ENCODE measurements around the gene NEK9. TPM values are rescaled to one million over a fixed set of nuclear protein-coding genes. Genes with fewer than 3 reads are reported as not detected.
A peak's percentile ranks its signal among the peaks of the same experiment; 100 is the strongest.

Gene NEK9
- total RNA-seq, 2 donors from 2014 or later, result 61.7 to 63.6 TPM

- H3K9me3 ChIP-seq (ENCODE audit: control insufficient read depth, low read length, poor library complexity, severe bottlenecking), result no peaks in the 10 kb centered on the region
- DNase-seq (no peak), ATAC-seq (no peak)
- no peaks in the 10 kb centered on the region for H3K27me3 Mint-ChIP-seq
- H3K27ac Mint-ChIP-seq, result no peak overlapping the region
- no peaks in the 10 kb centered on the region for H3K36me3 Mint-ChIP-seq (ENCODE audit: low read depth)
- H3K4me1 Mint-ChIP-seq, result peaks cover 42% of the 10 kb centered on the region
- no peak overlapping the region for H3K4me3 Mint-ChIP-seq
Observed at GRCh38 chr14:75047506-75047905, 79.3 kb downstream of the NEK9 start.

GRCh38 chr14:75046899-75047298 lies 79.9 kb downstream of the NEK9 start:
- ATAC-seq, result no peak
- Mint-ChIP-seq H3K27me3 (no peaks in the 10 kb centered on the region), H3K36me3 (ENCODE audit: low read depth) (no peaks in the 10 kb centered on the region), H3K4me1 (peaks cover 42% of the 10 kb centered on the region), H3K27ac (no peak overlapping the region), H3K4me3 (no peak overlapping the region)
- DNase-seq, result no peak
- H3K9me3 ChIP-seq (ENCODE audit: control insufficient read depth, low read length, poor library complexity, severe bottlenecking), result no peaks in the 10 kb centered on the region

GRCh38 chr14:75046275-75046674 lies 80.6 kb downstream of the NEK9 start:
- H3K9me3 ChIP-seq (ENCODE audit: control insufficient read depth, low read length, poor library complexity, severe bottlenecking), result no peaks in the 10 kb centered on the region
- ATAC-seq, result no peak
- Mint-ChIP-seq H3K27ac (no peak overlapping the region), H3K4me3 (no peak overlapping the region), H3K36me3 (ENCODE audit: low read depth) (no peaks in the 10 kb centered on the region), H3K4me1 (peaks cover 38% of the 10 kb centered on the region), H3K27me3 (no peaks in the 10 kb centered on the region)
- DNase-seq, result no peak

- Mint-ChIP-seq H3K27ac (no peak overlapping the region), H3K36me3 (ENCODE audit: low read depth) (no peaks in the 10 kb centered on the region), H3K4me1 (peaks cover 25% of the 10 kb centered on the region), H3K27me3 (no peaks in the 10 kb centered on the region), H3K4me3 (no peak overlapping the region)
- ATAC-seq (no peak), DNase-seq (no peak)
- H3K9me3 ChIP-seq (ENCODE audit: control insufficient read depth, low read length, poor library complexity, severe bottlenecking), result no peaks in the 10 kb centered on the region
Observed at GRCh38 chr14:75044752-75045151, 82.1 kb downstream of the NEK9 start.

- H3K4me1 Mint-ChIP-seq, result peaks cover 25% of the 10 kb centered on the region
- H3K27ac Mint-ChIP-seq, result no peak overlapping the region
- no peak for ATAC-seq
- no peak overlapping the region for H3K4me3 Mint-ChIP-seq
- H3K27me3 Mint-ChIP-seq, result no peaks in the 10 kb centered on the region
- DNase-seq, result no peak
- no peaks in the 10 kb centered on the region for H3K36me3 Mint-ChIP-seq (ENCODE audit: low read depth)
- no peaks in the 10 kb centered on the region for H3K9me3 ChIP-seq (ENCODE audit: control insufficient read depth, low read length, poor library complexity, severe bottlenecking)
Observed at GRCh38 chr14:75044322-75044721, 82.5 kb downstream of the NEK9 start.

GRCh38 chr14:75042035-75042434 lies 84.8 kb downstream of the NEK9 start:
- no peak overlapping the region for H3K27ac Mint-ChIP-seq
- peaks cover 19% of the 10 kb centered on the region for H3K4me1 Mint-ChIP-seq
- peak; percentile 27 for ATAC-seq
- H3K36me3 Mint-ChIP-seq (ENCODE audit: low read depth), result peaks cover under 1% of the 10 kb centered on the region
- H3K9me3 ChIP-seq (ENCODE audit: control insufficient read depth, low read length, poor library complexity, severe bottlenecking), result no peaks in the 10 kb centered on the region
- no peak for DNase-seq
- H3K27me3 Mint-ChIP-seq, result no peaks in the 10 kb centered on the region
- no peak overlapping the region for H3K4me3 Mint-ChIP-seq

- no peaks in the 10 kb centered on the region for H3K9me3 ChIP-seq (ENCODE audit: control insufficient read depth, low read length, poor library complexity, severe bottlenecking)
- Mint-ChIP-seq H3K36me3 (ENCODE audit: low read depth) (peaks cover 4% of the 10 kb centered on the region), H3K27me3 (no peaks in the 10 kb centered on the region), H3K4me1 (peaks cover 20% of the 10 kb centered on the region), H3K4me3 (no peak overlapping the region), H3K27ac (no peak overlapping the region)
- DNase-seq, result no peak
- ATAC-seq, result no peak
Observed at GRCh38 chr14:75041613-75042012, 85.2 kb downstream of the NEK9 start.

GRCh38 chr14:75040959-75041358 lies 85.9 kb downstream of the NEK9 start:
- Mint-ChIP-seq H3K4me1 (peaks cover 18% of the 10 kb centered on the region), H3K27ac (no peak overlapping the region), H3K27me3 (no peaks in the 10 kb centered on the region), H3K36me3 (ENCODE audit: low read depth) (peaks cover 7% of the 10 kb centered on the region), H3K4me3 (no peak overlapping the region)
- DNase-seq (no peak), ATAC-seq (no peak)
- no peaks in the 10 kb centered on the region for H3K9me3 ChIP-seq (ENCODE audit: control insufficient read depth, low read length, poor library complexity, severe bottlenecking)

- Mint-ChIP-seq H3K4me1 (peaks cover 16% of the 10 kb centered on the region), H3K27ac (no peak overlapping the region), H3K27me3 (no peaks in the 10 kb centered on the region), H3K4me3 (no peak overlapping the region), H3K36me3 (ENCODE audit: low read depth) (peaks cover 11% of the 10 kb centered on the region)
- DNase-seq (no peak), ATAC-seq (no peak)
- no peaks in the 10 kb centered on the region for H3K9me3 ChIP-seq (ENCODE audit: control insufficient read depth, low read length, poor library complexity, severe bottlenecking)
Observed at GRCh38 chr14:75040507-75040906, 86.3 kb downstream of the NEK9 start.

- H3K9me3 ChIP-seq (ENCODE audit: control insufficient read depth, low read length, poor library complexity, severe bottlenecking), result no peaks in the 10 kb centered on the region
- no peak for DNase-seq
- Mint-ChIP-seq H3K4me1 (peaks cover 6% of the 10 kb centered on the region), H3K27me3 (no peaks in the 10 kb centered on the region), H3K4me3 (no peak overlapping the region), H3K27ac (no peak overlapping the region), H3K36me3 (ENCODE audit: low read depth) (peaks cover 11% of the 10 kb centered on the region)
- ATAC-seq, result no peak
Observed at GRCh38 chr14:75032939-75033338, 93.9 kb downstream of the NEK9 start.

- no peaks in the 10 kb centered on the region for H3K9me3 ChIP-seq (ENCODE audit: control insufficient read depth, low read length, poor library complexity, severe bottlenecking)
- ATAC-seq (no peak), DNase-seq (no peak)
- Mint-ChIP-seq H3K27me3 (no peaks in the 10 kb centered on the region), H3K4me1 (no peaks in the 10 kb centered on the region), H3K36me3 (ENCODE audit: low read depth) (no peaks in the 10 kb centered on the region), H3K4me3 (no peak overlapping the region), H3K27ac (peak overlapping the region; percentile 29)
Observed at GRCh38 chr14:75030147-75030546, 96.7 kb downstream of the NEK9 start.

Other genes with a start within 250 kb of the NEK9 start
- 100 to 1,000 TPM; 127 to 134 TPM for gene DLST, start 245.1 kb downstream of the NEK9 start, total RNA-seq
- gene RPS6KL1, start 203.8 kb downstream of the NEK9 start, total RNA-seq, result 1 to 10 TPM; 1.0 to 1.9 TPM
- not detected for gene PGF, start 171.5 kb downstream of the NEK9 start, total RNA-seq
- 10 to 100 TPM; 22.9 to 25.9 TPM for gene EIF2B2, start 124.1 kb downstream of the NEK9 start, total RNA-seq
- gene MLH3, start 75.6 kb downstream of the NEK9 start, total RNA-seq, result 10 to 100 TPM; 16.5 to 22.0 TPM
- gene ACYP1, start 63.0 kb downstream of the NEK9 start, total RNA-seq, result 10 to 100 TPM; 11.3 to 16.1 TPM
- under 1 TPM; 0.20 to 0.76 TPM for gene ZC2HC1C, start 57.4 kb downstream of the NEK9 start, total RNA-seq
- gene TMED10, start 49.6 kb upstream of the NEK9 start, total RNA-seq, result 100 to 1,000 TPM; 190 to 195 TPM
- 1,000 to 10,000 TPM; 2,179 to 4,074 TPM for gene FOS, start 151.8 kb upstream of the NEK9 start, total RNA-seq

All from T-helper 17 cell (primary cell).